Urinary bladder (tissue), 4 donors: ENCODE data around the gene UNKL. TPM values are rescaled to one million over a fixed set of nuclear protein-coding genes. Genes with fewer than 3 reads are reported as not detected.

Experiments used
- DNase-seq: peaks from one replicate; pipeline ENCODE4 v3.0.0-alpha.2; 2015; ENCODE audit errors: extremely low spot score
- H3K27ac ChIP-seq: one replicate; pipeline ENCODE4 v1.5.1; 2013; ENCODE audit warnings: low read depth, mild to moderate bottlenecking, moderate library complexity
- H3K36me3 ChIP-seq: one replicate; pipeline ENCODE4 v1.6.1; 2013; ENCODE audit warnings: mild to moderate bottlenecking, moderate library complexity; ENCODE audit not compliant: insufficient read depth
- H3K4me1 ChIP-seq: one replicate; pipeline ENCODE4 v1.6.1; 2013; ENCODE audit warnings: mild to moderate bottlenecking, moderate library complexity; ENCODE audit not compliant: insufficient read depth
- H3K4me3 ChIP-seq: one replicate; pipeline ENCODE4 v1.5.1; 2013; ENCODE audit warnings: low read depth, low read length
- WGBS: extraction: QIAGEN DNeasy Blood & Tissue Kit; methylation state at CpG from one replicate; pipeline ENCODE4 v1.1.7; 2013; 5-methylcytosine and 5-hydroxymethylcytosine counted together
- polyA plus RNA-seq: library from polyadenylated mRNA; stranded (reverse); fragments of 200-250 nt; gene quantifications from one replicate; pipeline ENCODE4 v1.2.3, GENCODE V29; 2013
- total RNA-seq: library from RNA; depleted of rRNA; stranded (reverse); fragments of >200 nt; gene quantifications from one replicate; pipeline ENCODE4 v1.2.3, GENCODE V29; 2014
- donor health status: healthy with polysubstance abuse.
- donor health status: healthy.

Gene UNKL
- total and polyA plus RNA-seq, 2 donors: 11.2 to 18.7 TPM

DNA sequence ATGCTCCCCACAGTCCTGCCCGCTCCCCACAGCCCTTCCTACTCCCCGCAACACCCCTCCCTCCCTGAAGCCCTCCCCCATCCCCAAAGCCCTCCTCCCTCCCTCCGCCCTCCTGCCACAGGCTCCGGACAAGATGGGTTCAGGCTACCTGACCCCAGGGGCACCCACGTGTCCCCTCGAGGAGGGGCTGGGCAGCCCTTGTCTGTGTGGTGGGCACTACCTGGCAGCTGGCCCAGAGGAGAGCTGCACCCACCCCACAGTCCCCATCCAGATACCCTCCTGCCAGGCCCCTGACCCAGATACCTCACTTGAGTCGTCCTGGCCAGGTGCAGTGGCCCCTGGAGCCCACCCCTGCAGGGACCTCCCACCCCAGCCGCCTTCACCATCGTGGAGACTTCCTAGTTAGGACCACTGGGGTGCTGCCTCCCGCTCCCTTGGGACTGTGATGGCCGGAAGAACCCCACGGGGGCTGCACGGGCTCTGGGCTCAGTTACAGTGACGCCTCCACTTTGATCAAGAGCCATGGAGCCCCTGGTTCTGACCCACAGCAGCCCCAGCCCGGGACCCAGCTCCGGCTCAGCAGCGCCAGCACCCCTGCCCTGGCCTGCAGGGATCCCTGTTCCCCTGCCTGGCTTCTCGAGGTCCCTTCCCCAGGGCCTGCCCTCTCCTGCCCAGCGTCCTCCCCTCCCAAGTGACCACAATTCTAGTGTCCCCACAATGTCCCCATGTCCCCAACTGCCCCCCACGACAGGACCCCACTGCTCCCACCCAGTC lies 17.2 kb upstream of the UNKL start:
- H3K4me3 ChIP-seq: no peak overlapping the region
- no peak overlapping the region for H3K27ac ChIP-seq
- DNase-seq: no peak
- H3K36me3 ChIP-seq: no peaks in the 10 kb centered on the region
- 81% methylated on average over 20 of the region's 20 CpGs for WGBS
- H3K4me1 ChIP-seq: no peaks in the 10 kb centered on the region

DNA sequence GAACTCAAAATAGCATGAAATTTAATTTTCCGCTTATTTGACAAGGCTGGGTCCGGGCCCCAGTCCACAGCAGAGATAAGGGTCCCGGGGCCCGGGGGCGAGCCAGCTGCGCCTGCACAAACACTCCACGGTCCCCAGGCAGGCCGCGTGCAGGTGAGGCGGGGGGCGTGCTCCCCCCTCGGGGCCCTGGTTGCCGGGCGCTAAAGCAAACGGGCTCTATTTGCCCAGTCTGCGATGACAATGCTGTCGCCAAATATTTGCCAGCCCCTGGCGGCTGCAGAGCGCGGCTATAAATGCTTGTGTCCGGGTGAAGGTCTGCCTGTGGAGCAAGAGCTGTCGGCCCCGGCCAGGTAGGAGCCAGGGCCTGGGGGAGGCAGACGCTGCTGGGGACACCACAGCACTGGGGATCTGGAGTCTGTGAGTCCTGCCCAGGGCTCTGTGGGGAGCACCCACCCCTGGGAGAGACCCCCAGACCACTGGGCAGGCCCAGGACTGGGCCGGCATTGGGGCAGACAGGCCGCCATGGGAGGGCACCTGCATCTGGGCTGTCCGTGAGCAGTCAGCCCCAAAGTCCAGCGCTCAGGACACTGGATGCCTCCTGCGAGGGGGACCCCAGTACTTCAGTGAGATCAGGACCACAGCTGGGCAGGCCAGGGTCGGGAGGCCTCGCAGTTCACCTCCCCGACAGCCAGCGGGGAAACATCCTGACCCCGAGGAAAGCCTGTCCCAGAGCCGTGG lies 16.4 kb upstream of the UNKL start, which contains the start of gene PERCC1:
Gene PERCC1 (plus strand): TSS at position 320 of the 738 bp plus-strand sequence. CDS start 1,516 bp downstream, outside the sequence.
- Histone ChIP-seq H3K4me3 (no peak within 1 kb of the TSS), H3K27ac (no peak within 1 kb of the TSS), H3K36me3 (no peaks in the 10 kb centered on the region), H3K4me1 (no peaks in the 10 kb centered on the region)
- DNase-seq: no peak
- 48% methylated on average over 35 of the region's 35 CpGs for WGBS

DNA sequence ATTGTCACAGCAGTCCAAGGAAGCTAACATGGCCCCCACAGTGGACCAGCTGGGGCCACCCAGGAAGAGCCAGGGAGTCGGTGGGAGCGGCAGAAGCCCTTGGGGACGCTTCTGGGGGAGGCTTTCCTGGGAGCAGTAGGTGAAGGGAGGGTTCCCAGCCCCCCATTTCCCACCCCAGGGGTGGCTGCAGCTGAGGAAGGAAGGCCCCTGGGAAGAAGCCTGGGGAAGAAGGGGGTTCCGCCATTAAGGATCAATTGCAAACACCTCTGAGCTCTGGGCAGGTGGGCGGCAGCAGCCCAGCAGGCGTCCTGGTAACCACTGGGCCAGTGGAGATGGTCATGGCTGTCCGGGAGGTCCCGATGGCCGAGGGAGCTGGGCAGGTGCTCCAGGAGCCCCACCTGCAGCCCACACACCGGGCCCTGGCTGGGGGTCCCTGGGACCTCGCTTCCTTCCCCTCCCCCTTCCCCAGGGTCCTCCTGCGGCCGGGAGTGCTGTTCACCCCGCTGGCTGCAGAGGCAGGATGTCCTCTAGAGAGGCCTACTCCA lies 15.8 kb upstream of the UNKL start:
- Histone ChIP-seq H3K36me3 (no peaks in the 10 kb centered on the region), H3K4me1 (no peaks in the 10 kb centered on the region), H3K27ac (no peak overlapping the region), H3K4me3 (no peak overlapping the region)
- no peak for DNase-seq
- WGBS: 65% methylated on average over 14 of the region's 14 CpGs

DNA sequence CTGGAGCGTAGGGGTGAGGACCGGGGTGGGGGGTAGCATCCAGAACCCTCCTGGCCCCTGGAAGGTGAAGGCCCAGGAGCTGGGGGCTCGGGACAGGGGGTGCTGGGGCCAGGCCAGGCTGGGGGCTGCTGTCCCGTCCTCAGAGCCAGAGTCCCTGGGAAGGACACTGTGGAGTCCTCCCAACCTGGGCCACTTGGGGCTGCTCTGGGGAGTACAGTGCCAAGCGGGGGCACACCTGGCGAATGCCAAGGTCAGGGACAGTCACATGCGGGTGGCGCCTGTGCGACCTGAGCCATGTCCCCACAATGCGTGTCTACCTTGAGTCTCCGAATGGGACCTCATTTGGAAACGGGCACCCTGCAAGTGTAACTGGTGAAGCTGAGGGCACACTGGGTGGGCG lies 15.1 kb upstream of the UNKL start:
- no peak overlapping the region for H3K27ac ChIP-seq
- no peak for DNase-seq
- H3K4me3 ChIP-seq: no peak overlapping the region
- H3K36me3 ChIP-seq: no peaks in the 10 kb centered on the region
- WGBS: 92% methylated on average over 13 of the region's 13 CpGs
- no peaks in the 10 kb centered on the region for H3K4me1 ChIP-seq

DNA sequence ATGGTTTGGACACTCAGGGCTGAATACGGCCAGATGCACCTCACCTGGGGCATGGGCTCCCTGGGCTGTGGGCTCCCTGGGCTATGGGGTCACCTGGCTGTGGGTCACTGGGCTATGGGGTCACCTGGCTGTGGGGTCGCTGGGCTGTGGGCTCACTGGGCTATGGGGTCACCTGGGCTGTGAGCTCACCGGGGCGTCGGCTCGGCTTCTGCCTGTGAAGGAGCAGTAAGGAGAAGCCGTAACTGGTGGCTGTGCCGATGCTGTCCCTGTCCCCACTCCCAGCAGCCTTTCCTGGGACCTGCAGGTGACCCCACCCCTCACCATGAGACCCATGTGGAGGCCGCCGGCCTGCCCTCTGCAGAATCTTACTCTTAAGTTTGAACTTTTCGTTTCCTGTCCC lies 14.5 kb upstream of the UNKL start:
- Histone ChIP-seq H3K4me3 (no peak overlapping the region), H3K36me3 (no peaks in the 10 kb centered on the region), H3K4me1 (no peaks in the 10 kb centered on the region), H3K27ac (no peak overlapping the region)
- no peak for DNase-seq
- 86% methylated on average over 11 of the region's 11 CpGs for WGBS

DNA sequence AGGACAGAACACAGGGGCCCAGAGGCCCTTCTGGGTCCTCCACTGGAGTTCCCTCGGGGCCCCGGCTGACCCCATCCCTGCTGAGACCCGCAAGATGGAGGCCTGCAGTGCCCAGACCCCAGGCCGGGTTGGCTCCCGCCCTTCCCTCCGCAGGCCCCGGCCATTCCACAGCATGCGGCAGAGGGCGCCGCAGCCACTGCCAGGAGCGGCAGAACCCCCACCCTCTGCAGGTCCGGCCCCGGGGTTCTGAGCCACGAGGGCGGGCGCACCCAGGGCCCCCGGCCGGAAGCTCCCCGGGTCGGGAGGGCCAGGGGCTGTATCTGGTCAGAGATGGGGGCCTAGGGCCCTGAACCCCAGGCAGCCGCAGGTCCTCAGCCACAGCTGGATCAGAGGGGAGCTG lies 14.0 kb upstream of the UNKL start:
- Histone ChIP-seq H3K27ac (no peak overlapping the region), H3K36me3 (no peaks in the 10 kb centered on the region), H3K4me3 (no peak overlapping the region), H3K4me1 (no peaks in the 10 kb centered on the region)
- 32% methylated on average over 21 of the region's 21 CpGs for WGBS
- no peak for DNase-seq

DNA sequence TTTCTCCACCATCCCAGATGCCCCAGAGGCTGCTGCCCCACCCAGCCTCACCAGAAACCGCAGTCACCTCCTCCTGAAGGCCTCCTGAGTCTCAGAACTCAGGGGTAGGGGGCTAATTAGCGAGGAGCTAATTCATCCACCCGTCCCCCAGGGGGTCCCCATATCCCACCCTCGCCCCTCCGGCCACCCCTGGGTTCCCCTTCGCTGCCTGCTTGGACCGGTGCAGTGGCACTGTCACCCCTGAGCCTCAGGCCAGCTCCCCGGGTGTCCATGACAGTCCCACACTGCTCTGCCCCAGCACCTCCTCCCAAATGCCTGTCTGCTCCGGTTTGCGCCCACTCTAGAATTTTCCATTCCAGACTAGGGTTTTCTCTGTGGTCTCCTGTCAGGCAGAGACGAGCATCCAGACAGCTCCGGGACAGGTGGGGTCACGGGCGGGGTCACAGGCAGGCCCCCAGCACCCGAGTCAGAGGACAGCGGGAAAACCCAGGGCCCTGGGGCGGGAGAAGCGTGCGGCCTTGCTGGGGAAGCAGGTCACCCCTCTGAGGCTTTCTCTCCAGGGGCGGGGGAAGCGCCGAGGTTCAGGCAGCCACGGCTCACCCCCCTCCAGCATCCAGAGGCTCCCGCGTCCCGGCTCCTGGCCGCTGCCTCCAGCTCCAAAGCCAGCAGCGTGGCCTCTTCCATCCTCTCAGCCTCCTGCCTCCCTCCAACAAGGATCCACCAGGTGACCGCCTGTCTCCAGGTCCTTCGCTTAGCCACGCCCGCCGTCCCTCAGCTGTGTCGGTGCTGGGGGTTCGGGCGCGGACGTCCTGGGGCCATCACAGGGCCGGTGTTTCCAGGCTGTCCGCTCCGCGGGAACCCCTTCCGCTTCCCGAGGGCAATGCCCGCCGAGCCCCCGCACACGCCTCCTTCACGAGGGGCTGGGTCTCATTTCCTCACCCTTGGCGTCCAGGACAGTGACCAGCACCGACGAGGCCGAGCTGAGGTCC lies 13.3 kb upstream of the UNKL start:
- Histone ChIP-seq H3K4me1 (no peaks in the 10 kb centered on the region), H3K27ac (no peak overlapping the region), H3K36me3 (no peaks in the 10 kb centered on the region), H3K4me3 (no peak overlapping the region)
- no peak for DNase-seq
- 85% methylated on average over 53 of the region's 53 CpGs for WGBS

DNA sequence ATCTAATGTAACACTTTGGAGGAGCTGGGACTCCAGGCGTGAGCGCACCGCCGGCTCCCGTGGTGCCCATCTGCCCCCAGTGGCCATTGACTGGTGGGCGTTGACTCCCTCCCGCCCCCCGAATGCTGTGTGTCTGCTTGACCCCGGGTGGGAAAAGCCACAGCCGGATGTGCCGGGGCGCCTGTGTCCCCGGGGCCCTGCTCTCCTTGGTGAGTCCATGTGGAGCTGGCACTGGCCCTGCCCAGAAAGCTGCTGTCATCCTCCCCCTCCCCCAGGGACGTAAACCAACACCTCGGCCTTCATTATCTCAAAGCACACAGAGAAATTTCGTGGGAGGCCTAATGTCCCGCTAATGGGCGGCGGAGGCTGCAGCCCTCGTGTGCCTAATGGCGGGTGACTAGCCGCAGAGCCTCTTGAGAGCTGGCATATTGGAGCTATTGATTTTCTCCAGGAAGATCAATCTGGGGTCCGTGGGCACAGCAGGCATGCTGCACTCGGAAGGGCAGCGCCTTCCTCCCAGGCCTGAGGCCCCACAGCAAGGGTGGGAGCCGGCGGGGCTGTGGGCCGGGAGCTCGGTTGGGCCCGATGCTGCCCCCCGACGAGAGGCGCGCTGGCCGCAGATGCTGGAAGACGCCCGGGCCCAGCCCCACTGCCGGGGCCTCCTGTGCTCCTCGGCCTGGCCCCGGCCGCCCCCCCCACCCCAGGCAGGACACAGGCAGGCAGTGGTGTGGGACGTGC lies 12.4 kb upstream of the UNKL start:
- DNase-seq: no peak
- Histone ChIP-seq H3K4me1 (no peaks in the 10 kb centered on the region), H3K36me3 (no peaks in the 10 kb centered on the region), H3K4me3 (no peak overlapping the region), H3K27ac (no peak overlapping the region)
- WGBS: 75% methylated on average over 42 of the region's 42 CpGs

DNA sequence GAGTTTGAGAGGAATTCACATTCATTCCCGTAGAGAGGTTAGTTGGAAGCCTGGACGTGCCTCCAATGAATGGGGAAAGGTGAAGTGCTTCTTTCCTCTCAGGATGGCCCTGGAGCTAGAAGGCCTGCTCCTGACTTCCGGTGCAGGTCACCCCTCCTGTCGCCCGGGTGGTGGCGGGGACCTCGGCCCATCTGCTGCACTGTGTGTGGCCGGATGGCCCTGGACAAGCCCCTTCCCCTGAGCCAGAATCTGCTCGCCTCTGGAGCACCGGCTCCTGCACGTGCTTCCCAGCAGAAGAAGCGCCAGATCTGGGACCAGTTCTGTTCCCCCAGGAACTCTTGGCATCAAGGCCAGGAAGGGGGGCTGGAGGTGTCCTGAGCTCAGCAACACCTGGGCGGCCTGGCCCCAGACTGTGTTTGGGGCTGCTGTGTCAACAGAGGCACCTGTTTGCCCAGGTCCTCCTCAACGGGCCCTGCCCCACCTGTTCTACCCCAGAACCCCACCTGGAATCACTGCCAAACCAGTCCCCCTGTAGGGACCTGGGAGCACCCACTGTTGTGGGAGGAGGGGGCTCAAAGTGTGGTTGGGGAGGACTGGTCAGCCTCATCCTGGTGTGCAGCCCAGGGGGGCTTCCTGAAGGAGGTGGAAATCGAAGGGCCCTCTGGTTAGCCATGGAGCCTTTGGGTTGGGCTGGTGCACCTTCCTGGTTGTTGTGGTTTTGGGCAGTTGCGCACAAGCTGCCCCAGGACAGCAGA lies 11.3 kb upstream of the UNKL start:
- Histone ChIP-seq H3K27ac (no peak overlapping the region), H3K4me1 (no peaks in the 10 kb centered on the region), H3K4me3 (no peak overlapping the region), H3K36me3 (no peaks in the 10 kb centered on the region)
- WGBS: 86% methylated on average over 16 of the region's 16 CpGs
- no peak for DNase-seq

DNA sequence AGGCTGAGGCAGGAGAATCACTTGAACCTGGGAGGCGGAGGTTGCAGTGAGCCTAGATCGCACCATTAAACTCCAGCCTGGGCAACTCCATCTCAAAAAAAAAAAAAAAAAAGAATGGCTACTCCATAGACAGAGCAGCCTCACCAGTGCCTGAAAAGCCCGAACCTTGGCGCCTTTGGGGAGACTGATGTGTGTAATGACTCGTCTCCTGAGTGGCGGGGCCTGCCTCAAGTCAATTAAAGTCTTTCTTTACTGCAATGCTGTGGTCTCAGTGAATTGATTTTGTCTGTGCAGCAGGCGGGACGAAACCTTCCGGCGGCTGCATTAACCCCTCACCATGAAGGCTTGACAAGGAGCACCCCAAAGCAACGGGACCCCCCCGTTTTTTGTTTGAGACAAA lies 9.5 kb upstream of the UNKL start:
- 94% methylated on average over 12 of the region's 12 CpGs for WGBS
- Histone ChIP-seq H3K27ac (no peak overlapping the region), H3K4me1 (no peaks in the 10 kb centered on the region), H3K36me3 (no peaks in the 10 kb centered on the region), H3K4me3 (no peak overlapping the region)
- no peak for DNase-seq

DNA sequence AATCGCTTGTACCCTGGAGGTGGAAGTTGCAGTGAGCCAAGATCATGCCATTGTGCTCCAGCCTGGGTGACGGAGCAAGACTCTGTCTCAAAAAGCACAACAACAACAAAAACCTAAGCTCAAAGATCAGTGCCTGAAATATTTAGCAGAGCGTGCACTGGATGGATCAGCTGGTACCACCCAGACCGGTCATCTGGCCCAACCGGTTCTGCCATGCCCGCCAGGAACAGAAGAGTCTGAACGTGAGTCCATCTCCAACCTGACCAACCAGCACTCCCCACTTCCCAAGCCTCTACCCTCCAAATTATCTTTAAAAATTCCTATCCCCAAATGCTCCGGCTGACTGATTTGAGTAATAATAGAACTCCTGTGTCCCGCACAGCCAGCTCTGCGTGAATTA lies 7.6 kb upstream of the UNKL start:
- no peaks in the 10 kb centered on the region for H3K4me1 ChIP-seq
- no peak overlapping the region for H3K4me3 ChIP-seq
- no peak for DNase-seq
- 88% methylated on average over 10 of the region's 10 CpGs for WGBS
- H3K36me3 ChIP-seq: no peaks in the 10 kb centered on the region
- no peak overlapping the region for H3K27ac ChIP-seq

DNA sequence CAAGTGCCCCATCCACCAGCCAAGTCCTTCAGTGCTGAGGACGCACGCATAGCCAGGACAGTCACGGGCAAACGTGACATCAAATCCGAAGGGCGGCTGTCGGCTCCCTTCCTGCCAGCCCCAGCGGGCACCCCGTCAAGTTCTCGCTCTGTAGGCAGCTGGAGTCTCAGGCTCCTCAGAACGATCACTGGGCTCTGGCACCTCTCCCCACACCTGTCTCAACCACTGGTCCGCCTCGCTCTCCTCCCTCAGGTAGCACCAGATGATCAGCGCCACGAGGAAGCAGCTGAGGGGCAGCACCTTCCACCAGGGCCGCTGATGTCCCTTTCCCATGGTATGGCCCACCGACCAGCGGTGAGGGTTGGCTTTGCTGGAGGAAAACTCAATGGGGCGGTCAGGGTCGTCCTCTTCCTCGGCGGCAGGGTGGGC lies 5.6 kb upstream of the UNKL start:
- WGBS: 2% methylated on average over 22 of the region's 22 CpGs
- Histone ChIP-seq H3K27ac (peak overlapping the region; percentile 60), H3K4me3 (peak overlapping the region; percentile 62), H3K36me3 (no peaks in the 10 kb centered on the region), H3K4me1 (no peaks in the 10 kb centered on the region)
- no peak for DNase-seq
